HCT116 (cell line): Measurements from ENCODE around the gene SPTB.

ENCODE experiments used
- CTCF ChIP-seq, 3 experiments: fragments of 200-600 bp in 1 of 3; sonication (generic) in 1 of 3; IDR thresholded peaks in 2 of 3; conservative IDR thresholded peaks in 1 of 3; 2 replicates each; pipeline ENCODE4 v1.5.1; 2012 to 2017; ENCODE audit warnings: low read depth in 2 of 3, low read length in 2 of 3, antibody characterized with exemption in 1 of 3, borderline replicate concordance in 1 of 3, control low read depth in 1 of 3, mild to moderate bottlenecking in 1 of 3, mixed read lengths in 1 of 3, mixed run types in 1 of 3, moderate library complexity in 1 of 3; ENCODE audit not compliant: insufficient read depth in 1 of 3
- POLR2A ChIP-seq: IDR thresholded peaks from 2 replicates; pipeline ENCODE4 v1.7.0; 2011; ENCODE audit warnings: borderline replicate concordance; ENCODE audit not compliant: insufficient read depth, insufficient read length; ENCODE audit errors: extremely low read depth
- SIN3A ChIP-seq: IDR thresholded peaks from 2 replicates; pipeline ENCODE4 v1.6.1; 2012; ENCODE audit warnings: low read depth
- ZNF274 ChIP-seq: fragments of 200-500 bp; sonication (Bioruptor generic); IDR thresholded peaks from 2 replicates; pipeline ENCODE4 v1.6.1; 2014; ENCODE audit warnings: mild to moderate bottlenecking, low read depth, low read length, inconsistent platforms

- TF ChIP-seq ZNF274 (no peak), POLR2A (no peak), CTCF (IDR thresholded peaks at IDR 0.05 in 2 of 3, conservative IDR thresholded peaks at IDR 0.05 in 1 of 3; ENCODE audit: borderline replicate concordance in 1 of 3, insufficient read depth in 1 of 3, low read depth in 2 of 3, low read length in 2 of 3) (no peak), SIN3A (no peak)
These were observed 165.2 kb downstream of the SPTB start for GRCh38 chr14:64714432-64715025.
